GM21619 (cell line): Measurements from ENCODE around the gene ITPKC.
A peak's percentile ranks its signal among the peaks of the same experiment; 100 is the strongest.

Experiments used
- ATAC-seq: cut with Tn5 transposase; IDR thresholded peaks from one replicate; pipeline ENCODE4 v1.9.1; 2021; ENCODE audit not compliant: unreplicated experiment

The ITPKC gene

GRCh38 chr19:40716482-40717324 is at the start of gene ITPKC, which contains the start of gene COQ8B:
Gene ITPKC (plus strand): TSS chr19:40717112. CDS start chr19:40717136, 24 bp downstream.
Gene COQ8B (minus strand): TSS chr19:40716886. CDS start chr19:40714632, 2,254 bp downstream.
- ATAC-seq = peak; percentile 62

DNA sequence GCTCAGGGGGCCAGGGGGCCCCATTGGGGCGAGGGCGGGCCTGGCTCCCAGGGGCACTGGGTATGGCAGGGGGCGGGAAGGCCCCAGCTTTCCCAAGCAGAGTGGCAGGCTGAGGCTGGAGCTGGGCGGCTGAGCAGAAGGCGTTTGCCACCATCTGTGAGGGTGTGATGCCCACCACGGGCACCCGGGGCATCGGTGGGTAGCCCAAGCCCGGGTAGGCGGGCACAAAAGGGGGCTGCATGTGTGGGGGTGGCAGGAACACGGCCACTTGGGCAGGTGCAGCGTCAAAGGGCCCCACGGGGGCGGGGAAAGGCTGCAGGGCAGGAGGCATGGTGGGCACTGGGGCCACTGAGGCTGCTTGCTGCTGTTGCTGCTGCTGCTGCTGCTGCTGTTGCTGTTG is 49.3 kb upstream of the ITPKC start:
- no peak for ATAC-seq

GRCh38 chr19:40668991-40669614 is 47.8 kb upstream of the ITPKC start:
- no peak for ATAC-seq

GRCh38 chr19:40671404-40671803 is 45.5 kb upstream of the ITPKC start:
- no peak for ATAC-seq

DNA sequence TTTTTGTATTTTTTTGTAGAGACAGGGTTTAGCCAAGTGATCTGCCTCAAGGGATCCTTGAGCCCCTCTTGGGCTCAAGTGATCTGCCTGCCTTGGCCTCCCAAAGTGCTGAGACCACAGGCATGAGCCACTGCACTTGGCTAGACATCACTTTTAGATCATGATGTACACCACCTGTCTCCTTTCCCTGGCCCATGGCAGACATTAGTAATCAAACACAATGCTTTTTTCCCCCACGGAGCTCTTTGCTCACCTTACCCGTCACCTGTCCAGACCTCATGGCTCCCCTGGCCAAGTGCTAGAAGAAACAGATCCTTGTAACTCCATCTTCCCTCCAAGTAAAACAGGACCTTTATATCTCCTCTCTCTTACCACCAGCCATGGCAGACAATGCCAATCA is 44.9 kb upstream of the ITPKC start:
- ATAC-seq = no peak

GRCh38 chr19:40672573-40673299 is 44.2 kb upstream of the ITPKC start:
- no peak for ATAC-seq

DNA sequence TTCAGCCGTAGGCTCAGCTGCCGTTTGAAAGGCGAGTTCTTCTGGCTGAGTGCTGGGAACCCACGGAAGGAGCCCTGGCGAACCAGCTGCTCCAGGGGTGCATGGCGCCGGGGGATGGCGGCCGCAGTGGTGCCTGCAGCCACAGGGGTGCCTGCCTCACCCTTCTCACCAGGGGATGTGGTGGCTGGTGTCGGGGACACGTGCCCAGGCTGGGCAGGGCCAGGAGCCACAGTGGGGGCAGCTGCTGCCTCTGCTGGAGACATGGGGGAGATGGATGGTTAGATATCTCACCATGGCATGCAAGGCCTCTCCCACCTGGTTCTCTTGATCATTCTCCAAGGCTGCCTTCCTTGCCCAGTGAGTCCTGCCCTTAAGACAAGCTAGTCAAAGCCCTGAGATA is 43.5 kb upstream of the ITPKC start:
- ATAC-seq = no peak

GRCh38 chr19:40674291-40674690 is 42.6 kb upstream of the ITPKC start:
- ATAC-seq = no peak

- no peak for ATAC-seq
Measured at GRCh38 chr19:40677156-40677555, 39.8 kb upstream of the ITPKC start.

DNA sequence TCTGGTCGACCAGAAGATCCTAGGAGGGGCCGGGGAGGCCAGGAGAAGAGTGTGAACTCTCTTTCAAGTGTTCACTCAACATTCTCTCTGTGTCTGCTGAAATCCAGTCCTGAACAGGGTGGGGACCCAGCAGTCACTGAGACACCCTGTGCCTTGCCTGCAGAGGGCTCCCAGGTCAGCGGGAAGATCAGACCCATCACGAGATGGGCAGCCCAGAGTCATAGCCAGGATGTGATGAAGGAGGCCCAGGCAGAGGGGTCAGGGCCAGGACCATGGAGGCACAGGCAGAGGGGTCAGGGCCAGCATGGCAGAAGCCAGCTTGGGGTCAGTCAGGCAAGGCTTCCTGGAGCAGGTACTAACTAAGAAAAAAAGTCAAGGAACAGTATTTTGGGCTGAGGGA is 35.9 kb upstream of the ITPKC start:
- ATAC-seq = no peak

- ATAC-seq = no peak
Measured at GRCh38 chr19:40682431-40682964, 34.4 kb upstream of the ITPKC start.

DNA sequence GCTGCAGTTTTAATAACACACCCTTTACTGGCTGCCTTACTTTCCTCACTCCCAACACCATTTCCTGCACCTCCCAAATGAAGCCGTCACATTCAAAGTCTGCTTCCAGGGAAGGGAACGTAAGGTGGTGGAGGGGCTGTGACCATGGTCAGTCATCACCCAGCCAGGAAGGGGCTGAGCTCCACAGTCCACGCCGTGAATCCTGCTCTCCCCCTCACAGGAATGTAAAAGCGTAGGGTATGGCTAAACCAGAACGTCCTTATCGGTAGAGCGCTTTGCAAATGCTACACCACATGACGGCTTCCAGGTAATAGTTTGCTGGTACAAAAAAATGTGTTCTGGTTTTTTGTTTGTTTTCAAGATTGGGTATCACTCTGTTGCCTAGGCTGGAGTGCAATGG is 33.5 kb upstream of the ITPKC start:
- no peak for ATAC-seq

- no peak for ATAC-seq
Measured at GRCh38 chr19:40684280-40684679, 32.6 kb upstream of the ITPKC start.

DNA sequence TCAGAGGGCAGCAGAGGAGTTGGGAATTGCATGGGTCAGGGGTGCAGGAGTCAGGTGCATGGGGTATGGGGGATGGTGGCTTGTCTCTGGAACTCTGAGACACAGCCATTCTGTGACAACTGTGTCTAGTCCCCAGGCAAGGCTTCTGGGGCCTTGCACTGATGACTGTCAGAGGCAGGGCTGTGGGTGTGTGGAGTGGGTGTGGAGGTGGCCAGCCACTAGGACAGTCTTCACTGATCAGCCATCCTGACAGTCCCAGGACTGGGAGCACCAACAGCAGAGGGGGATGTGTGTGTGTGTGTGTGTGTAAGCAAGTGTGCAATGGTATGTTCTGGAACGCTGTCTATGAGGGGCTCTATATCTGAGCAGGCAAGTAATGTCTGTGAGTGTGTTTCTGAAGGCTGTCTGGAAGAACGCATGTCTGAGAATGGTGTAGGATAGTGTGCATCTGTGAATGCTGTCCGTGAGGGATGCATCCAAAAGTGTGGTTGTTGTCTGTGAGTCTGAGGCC is 31.8 kb upstream of the ITPKC start:
- no peak for ATAC-seq

DNA sequence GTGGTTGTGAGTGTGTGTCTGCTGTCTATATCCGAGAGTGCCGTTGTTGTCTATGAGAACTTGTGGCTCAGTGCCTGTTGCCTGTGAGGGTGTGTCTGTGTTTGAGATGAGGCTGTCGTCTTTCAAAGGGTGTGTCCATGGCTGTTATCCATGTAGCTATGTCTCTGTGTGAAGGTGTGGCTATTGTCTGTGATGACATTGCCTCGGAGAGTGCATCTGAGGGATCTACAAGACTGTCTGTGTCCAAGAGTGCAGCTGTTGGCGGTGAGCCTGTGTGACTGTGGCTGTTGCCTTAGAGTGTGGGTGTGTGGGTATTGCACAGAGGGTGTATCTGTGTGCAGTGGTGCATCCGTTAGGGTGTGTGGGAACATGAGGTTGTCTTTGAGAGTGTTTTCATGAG is 31.3 kb upstream of the ITPKC start:
- ATAC-seq = no peak

DNA sequence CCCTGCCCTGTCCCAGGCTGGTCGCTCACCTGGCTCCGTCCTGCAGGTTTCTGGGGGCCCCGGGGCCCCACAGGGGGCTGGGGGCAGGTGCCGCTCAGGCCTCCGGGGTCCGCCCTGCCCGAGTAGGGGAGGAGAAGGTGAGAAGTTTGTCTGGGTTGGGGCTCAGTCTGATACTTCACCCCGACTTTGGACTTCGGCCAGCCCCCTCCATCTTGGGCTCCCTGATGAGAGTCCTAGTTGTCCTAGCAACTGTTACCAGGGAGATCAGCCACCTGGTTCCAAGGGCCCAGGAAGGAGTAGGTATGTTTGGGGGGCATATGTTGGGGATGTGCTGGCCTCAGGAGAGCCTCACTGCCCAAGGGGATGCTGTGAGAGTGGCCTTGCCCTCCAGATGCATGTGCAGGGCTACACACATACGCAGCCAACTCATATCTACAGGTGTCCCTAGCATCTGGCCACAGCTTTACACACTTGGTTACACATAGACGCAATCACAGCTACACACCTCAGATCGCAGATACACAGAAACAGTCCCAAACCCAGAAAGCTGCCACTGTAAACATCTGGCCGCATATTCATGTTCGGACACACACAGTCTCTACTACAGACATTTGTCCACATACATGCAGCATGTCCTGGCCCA is 29.9 kb upstream of the ITPKC start:
- ATAC-seq = no peak

GRCh38 chr19:40687525-40688016 is 29.3 kb upstream of the ITPKC start:
- no peak for ATAC-seq

DNA sequence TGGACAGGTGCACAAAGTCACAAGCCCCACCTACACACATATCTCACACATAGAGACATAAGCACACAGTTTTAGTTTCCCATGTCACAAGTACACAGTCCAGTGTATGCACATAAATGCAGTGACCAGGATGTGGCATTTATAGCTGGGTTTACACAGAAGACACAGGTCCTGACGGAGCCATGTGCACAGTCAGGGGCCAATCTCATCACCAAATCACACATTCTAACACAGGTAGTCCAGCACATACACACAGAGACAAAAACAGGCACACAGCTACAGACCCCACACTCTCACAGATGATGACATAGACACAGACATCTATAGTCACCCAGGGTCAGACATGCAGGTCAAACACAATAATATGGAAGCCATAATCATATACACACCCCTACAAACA is 28.6 kb upstream of the ITPKC start:
- no peak for ATAC-seq

DNA sequence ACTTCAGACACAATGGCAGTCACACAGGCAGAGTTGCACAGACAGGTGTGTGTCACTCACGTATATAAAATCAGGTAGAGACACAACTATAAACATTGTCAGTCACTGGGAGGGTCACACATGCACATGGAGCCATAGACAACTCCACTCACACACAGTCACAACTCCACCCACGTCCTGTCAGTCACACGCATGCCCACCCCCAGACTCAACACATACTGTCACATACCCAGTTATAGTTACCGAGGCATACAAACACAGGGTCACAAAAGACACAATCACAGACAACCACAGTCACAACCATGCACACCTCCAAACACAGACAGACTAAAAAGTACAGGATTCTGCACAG is 27.9 kb upstream of the ITPKC start:
- ATAC-seq = no peak

- no peak for ATAC-seq
Measured at GRCh38 chr19:40689339-40690049, 27.4 kb upstream of the ITPKC start.
